OCI-LY7 (cell line): ENCODE measurements around the gene HOXB6.

Experiments
- CTCF ChIP-seq: fragments of 200-600 bp; sonication (generic); conservative IDR thresholded peaks from 2 replicates; pipeline ENCODE4 v1.5.1; 2014; ENCODE audit warnings: mild to moderate bottlenecking, antibody characterized with exemption, low read length, moderate library complexity, mixed read lengths
- EZH2phosphoT487 ChIP-seq: fragments of 200-600 bp; sonication (generic); IDR thresholded peaks from 2 replicates; pipeline ENCODE4 v1.6.1; 2018; ENCODE audit warnings: low read depth, borderline replicate concordance, mild to moderate bottlenecking, mixed run types, antibody characterized with exemption, low read length, moderate library complexity, mixed read lengths

GRCh38 chr17:48569674-48570324 is 35.0 kb downstream of the HOXB6 start:
- TF ChIP-seq CTCF, result no peak
- TF ChIP-seq EZH2phosphoT487, result no peak
